ENCODE data around the gene COMMD3.
"Not testable (repeated sequence)": the region's sequence is repeated elsewhere in the genome, so short reads cannot be mapped to it uniquely, and the experiment has no call there.

The COMMD3 gene

GRCh38 chr10:22316286-22317075 is at the start of gene COMMD3:
Gene COMMD3, plus strand, starts transcription at chr10:22316388. Its CDS starts 30 bp downstream, at chr10:22316418.
- peak in 1 of 2 donors; percentile 43 for DNase-seq (ENCODE audit: extremely low read depth in 1 of 2, low read depth in 1 of 2)

DNA sequence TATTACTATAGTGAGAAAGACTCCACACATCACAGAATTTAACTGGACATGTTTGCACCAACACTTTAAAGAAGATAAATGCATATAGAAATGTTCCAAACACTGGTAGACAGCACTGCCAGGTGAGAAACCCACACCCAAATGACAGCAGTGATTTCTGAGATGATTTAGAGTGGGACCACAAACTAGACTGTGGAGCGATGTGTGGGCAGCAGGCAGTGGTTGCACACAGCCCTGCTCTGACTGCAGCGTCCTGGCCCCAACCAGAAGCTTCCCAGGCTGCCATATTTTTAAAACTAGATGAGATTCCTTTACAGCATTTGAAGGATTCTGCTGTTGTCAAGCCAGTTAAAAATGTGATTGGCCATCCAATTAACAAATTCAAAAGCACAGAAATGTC is 47.7 kb upstream of the COMMD3 start:
- no peak for DNase-seq (ENCODE audit: extremely low read depth in 1 of 2, low read depth in 1 of 2)

DNA sequence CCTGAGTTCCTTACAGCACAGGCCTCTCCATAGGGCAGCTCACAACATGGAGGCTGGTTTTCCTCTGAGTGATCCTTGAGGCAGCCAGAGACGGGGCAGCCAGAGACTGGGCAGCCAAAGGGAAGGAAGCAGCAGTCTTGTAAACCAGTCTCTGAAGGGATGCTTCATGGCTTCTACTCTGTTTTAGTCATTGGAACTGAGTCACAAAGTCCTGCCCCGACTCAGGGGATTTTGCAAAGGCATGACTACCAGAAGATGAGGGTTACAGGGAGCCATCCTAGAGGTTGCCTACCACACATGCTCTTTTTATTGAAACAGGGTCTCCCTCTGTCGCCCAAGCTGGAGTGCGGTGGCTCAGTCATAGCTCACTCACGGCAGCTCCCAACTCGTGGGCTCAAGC is 44.4 kb upstream of the COMMD3 start:
- peak in 1 of 2 donors; percentile 9 for DNase-seq (ENCODE audit: extremely low read depth in 1 of 2, low read depth in 1 of 2)

DNA sequence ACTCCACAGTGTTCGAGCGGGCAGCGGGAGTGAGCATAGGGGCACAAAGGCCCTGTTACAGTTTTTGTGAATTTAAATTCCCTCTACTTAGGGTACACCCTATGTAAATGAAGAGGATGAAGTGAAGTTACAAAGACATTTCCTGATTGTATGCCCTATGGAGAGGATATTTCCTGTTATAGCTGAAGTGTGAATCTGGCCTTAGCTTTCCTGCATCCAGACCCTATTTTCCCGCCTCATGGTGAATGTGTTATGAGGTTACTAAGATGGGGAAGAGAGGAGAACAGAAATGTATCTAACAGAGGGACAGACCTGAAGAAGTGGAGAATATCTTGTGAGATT is 37.8 kb upstream of the COMMD3 start:
- DNase-seq (ENCODE audit: extremely low read depth in 1 of 2, low read depth in 1 of 2), result no peak

GRCh38 chr10:22280078-22280477 is 36.1 kb upstream of the COMMD3 start:
- DNase-seq (ENCODE audit: extremely low read depth in 1 of 2, low read depth in 1 of 2), result no peak

- DNase-seq (ENCODE audit: extremely low read depth in 1 of 2, low read depth in 1 of 2), result no peak
Observed at GRCh38 chr10:22285130-22285529, 31.1 kb upstream of the COMMD3 start.

GRCh38 chr10:22293747-22294404 is 22.3 kb upstream of the COMMD3 start:
- DNase-seq (ENCODE audit: extremely low read depth in 1 of 2, low read depth in 1 of 2), result no peak

GRCh38 chr10:22294694-22295093 is 21.5 kb upstream of the COMMD3 start:
- DNase-seq (ENCODE audit: extremely low read depth in 1 of 2, low read depth in 1 of 2), result no peak

- no peak for DNase-seq (ENCODE audit: extremely low read depth in 1 of 2, low read depth in 1 of 2)
Observed at GRCh38 chr10:22301193-22301592, 15.0 kb upstream of the COMMD3 start.

GRCh38 chr10:22303461-22303860 is 12.7 kb upstream of the COMMD3 start:
- no peak for DNase-seq (ENCODE audit: extremely low read depth in 1 of 2, low read depth in 1 of 2)

DNA sequence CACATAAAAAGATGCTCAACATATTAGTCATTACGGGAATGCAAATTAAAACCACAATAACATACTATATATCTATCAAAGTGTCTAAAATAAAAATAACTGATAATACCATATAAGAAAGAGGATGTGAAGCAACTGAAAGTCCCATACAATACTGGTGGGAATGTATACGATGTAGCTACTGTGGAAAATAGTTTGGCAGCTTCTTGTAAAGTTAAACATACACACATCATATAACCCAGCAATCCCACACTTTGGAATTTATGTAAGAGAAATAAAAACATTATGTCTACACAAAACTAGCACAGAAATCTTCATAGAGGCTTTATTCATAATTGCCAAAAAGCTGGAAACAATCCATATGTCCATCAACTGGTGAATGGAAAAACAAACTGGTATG is 10.5 kb upstream of the COMMD3 start:
- no peak for DNase-seq (ENCODE audit: extremely low read depth in 1 of 2, low read depth in 1 of 2)

- DNase-seq (ENCODE audit: extremely low read depth in 1 of 2, low read depth in 1 of 2), result no peak
Observed at GRCh38 chr10:22308390-22308789, 7.8 kb upstream of the COMMD3 start.

DNA sequence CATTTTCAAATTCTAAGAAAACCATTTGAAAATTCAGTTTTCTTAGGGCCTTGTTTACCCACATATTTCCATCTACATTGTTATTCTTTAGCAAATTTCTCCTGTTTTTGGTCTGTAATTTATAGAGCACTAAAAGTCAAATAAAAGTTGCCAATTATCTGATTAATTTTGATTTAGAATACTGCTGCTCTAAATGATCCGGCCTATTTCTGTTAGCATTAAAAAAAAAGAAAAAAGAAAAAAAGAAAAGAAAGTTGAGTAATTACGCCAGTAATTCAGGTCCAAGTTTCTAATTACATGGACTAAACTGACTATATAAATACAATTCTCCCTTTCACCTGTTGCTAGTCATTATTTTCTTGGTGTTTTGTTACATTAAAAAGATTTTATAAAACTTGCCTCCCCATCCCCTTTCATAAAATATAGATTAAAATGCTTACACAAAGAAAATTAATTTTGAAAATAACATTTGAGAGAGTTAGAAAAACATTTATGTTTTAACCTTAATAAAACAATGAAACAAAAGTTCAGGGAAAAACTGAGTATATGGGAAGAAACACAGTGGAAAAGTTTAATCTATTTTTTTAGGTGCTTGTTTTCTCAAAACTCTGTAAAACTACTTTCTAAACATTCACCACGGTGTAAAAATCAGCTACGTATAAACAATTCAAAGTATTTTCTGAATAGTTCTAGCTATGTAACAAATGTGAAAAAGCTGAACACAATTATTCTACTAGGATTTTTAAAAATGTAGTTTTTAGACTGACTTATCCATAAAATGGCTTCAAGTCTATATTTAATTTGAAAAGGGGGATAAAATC is 6.8 kb upstream of the COMMD3 start:
- no peak for DNase-seq (ENCODE audit: extremely low read depth in 1 of 2, low read depth in 1 of 2)

GRCh38 chr10:22310012-22310411 is 6.2 kb upstream of the COMMD3 start:
- DNase-seq (ENCODE audit: extremely low read depth in 1 of 2, low read depth in 1 of 2), result not testable (repeated sequence)

- no peak for DNase-seq (ENCODE audit: extremely low read depth in 1 of 2, low read depth in 1 of 2)
Observed at GRCh38 chr10:22310928-22311327, 5.3 kb upstream of the COMMD3 start.

DNA sequence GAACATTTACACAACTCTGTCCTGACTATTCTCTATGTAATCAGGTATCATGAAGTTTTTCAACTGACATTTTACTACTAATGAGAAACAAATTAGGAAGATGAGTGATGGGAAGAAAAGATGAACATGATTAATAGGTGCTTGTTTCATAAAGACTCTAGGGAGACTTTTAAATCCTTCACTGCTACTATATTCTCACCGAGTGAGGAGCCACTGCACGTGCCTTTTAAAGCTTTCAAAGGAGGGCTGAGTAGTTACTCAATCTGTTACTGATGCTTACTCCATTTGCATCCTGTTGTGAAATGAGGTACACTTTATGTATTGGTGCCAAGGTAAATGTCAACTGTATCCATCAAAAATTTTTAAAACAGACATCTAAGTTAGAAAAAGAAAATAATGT is 1.3 kb upstream of the COMMD3 start:
- DNase-seq (ENCODE audit: extremely low read depth in 1 of 2, low read depth in 1 of 2), result no peak

DNA sequence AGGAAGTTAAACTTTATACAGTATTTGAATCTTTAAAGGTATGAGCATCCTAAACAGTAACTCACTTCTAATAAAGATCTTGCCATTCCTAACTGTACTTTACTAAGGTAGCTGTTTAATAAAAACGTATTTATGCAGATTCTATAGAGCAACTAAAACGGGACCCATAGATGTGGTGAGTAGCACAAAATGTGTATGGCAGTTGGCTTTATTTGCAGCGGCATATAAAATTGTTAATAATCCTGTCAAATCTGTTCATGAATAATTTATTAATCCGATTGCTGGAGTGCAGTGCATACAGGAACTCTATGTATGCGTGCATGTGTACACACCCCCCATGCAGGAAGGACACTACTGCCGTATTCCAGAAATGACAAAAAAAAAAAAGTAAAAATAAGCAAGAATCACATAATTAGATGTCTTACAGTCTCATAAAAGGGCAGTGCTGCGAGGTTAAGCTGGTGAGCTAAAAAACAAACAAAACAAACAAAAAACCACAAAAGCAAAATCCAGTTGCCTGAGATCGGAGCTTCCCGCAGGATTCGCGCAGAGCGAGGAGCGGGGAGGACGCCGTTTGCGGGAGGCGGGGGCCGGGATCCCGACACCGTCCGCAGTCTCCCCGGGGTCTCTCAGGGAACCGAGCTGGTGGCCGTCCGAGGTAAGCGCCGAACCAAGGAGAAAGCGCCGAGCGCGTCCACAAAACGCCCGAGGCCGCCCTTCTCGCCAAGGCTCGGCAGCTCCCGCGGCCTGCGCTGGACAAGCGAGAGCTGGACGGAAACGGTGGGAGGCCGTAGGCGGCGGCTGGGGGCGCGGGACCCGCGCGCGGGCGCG is 518 bp upstream of the COMMD3 start:
- no peak for DNase-seq (ENCODE audit: extremely low read depth in 1 of 2, low read depth in 1 of 2)

GRCh38 chr10:22317076-22317370 is 835 bp downstream of the COMMD3 start:
- DNase-seq (ENCODE audit: extremely low read depth in 1 of 2, low read depth in 1 of 2), result no peak

DNA sequence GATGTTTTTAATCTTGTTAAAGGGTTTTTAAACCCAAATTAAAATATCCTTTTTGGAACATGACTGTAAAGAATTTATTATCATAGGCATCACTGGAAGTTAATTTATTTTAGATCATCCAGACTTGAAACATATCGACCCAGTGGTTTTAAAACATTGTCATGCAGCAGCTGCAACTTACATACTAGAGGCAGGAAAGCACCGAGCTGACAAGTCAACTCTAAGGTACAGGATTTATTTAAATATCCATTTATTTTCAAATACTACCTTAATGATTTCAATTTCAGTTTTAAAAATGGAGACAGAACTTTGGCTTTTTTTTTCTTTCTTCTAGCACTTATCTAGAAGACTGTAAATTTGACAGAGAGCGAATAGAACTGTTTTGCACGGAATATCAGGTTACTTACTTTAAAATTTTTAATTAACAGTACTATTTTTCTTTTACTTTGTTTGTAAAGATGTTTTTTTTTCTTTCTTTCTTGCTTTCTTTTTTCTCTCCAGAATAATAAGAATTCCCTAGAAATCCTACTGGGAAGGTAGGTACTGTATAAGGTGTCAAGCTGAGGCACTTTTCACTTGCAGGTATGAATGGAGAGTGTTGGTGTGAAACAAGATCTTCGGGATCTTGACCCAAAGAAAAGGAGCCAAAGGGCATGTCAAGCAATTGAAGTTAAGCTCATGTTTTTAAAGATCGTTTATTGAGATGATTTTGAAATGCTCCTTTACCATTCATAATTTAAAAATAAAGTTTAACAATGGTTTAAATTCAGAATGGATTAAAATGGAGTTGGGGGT is 1.8 kb downstream of the COMMD3 start:
- DNase-seq (ENCODE audit: extremely low read depth in 1 of 2, low read depth in 1 of 2), result no peak

DNA sequence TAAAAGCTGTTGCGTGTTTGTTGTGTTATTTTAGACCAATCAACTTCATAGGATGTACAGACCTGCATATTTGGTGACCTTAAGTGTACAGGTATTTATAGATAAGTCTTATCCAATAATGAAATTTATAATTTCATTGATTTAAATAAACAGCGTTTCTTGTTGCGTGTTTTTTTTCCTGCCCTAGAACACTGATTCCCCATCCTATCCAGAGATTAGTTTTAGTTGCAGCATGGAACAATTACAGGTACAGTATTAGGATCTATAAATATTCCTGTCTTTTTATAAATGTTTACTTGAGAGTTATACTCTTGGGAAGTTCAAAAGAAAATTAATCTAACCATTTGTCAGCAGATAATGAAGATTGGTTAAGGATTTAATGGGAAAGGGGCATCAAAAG is 2.6 kb downstream of the COMMD3 start:
- DNase-seq (ENCODE audit: extremely low read depth in 1 of 2, low read depth in 1 of 2), result no peak

Measured in stimulated activated CD8-positive, alpha-beta memory T cell treated with anti-CD3 and anti-CD28 coated beads, Interleukin-7, amount 100 ng/mL, for 48 hours (primary cell).